ENCODE measurements around the gene C12orf56. TPM values are rescaled to one million over a fixed set of nuclear protein-coding genes. Genes with fewer than 3 reads are reported as not detected.
"Not testable (repeated sequence)": the region's sequence is repeated elsewhere in the genome, so short reads cannot be mapped to it uniquely, and the experiment has no call there.

The C12orf56 gene
- total RNA-seq, 1 donor from 2014 or later = 5.1 TPM

DNA sequence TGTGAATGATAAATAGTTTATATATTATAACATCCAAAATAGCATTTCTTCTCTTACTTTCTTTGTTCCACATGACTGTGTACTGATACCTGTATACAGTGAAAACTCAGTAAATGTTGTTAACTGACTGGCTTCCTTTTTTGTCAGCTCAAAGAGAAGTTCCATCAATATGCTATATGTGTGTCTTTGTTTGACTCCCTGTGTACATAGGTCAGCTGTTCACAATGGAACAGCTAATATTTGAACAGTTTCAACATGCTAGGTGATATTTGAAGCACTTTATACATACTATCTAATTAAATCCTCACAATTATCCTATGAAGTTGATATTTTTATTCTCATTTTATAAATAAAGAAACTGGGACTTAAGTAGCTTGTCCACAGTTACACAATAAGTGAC is 153.2 kb downstream of the C12orf56 start:
- no peak for DNase-seq (ENCODE audit: low spot score)

DNA sequence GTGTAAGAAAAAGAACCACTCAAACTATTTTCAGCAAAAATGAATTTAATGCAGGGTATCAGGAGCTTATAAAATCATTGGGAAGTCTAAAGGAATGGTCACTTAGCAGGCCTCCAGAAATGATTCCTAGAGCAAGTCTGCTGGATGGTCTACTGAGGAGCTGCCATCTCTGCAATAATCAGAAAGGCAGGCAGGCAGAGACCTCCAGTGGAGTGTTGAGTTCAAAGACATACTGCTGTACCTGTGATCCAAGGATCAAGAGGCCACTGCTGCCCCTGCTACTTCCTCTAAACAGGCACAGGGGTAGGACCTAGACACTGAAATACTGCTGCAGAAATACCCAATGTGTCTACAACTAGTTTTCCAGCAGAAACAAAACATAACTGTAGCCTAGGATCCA is 154.0 kb downstream of the C12orf56 start:
- no peak for DNase-seq (ENCODE audit: low spot score)

- DNase-seq (ENCODE audit: low spot score) = peak; percentile 20
These were observed 158.4 kb downstream of the C12orf56 start for GRCh38 chr12:64232196-64232595.

GRCh38 chr12:64229796-64230195 is 160.8 kb downstream of the C12orf56 start:
- no peak for DNase-seq (ENCODE audit: low spot score)

GRCh38 chr12:64229240-64229639 is 161.3 kb downstream of the C12orf56 start:
- no peak for DNase-seq (ENCODE audit: low spot score)

- no peak for DNase-seq (ENCODE audit: low spot score)
These were observed 164.9 kb downstream of the C12orf56 start for GRCh38 chr12:64225626-64226025.

- DNase-seq (ENCODE audit: low spot score) = peak; percentile 95
These were observed 168.4 kb downstream of the C12orf56 start, which contains the start of gene KICS2 for GRCh38 chr12:64222009-64222765. Gene KICS2, minus strand, starts transcription at chr12:64222296. Its CDS starts 59 bp downstream, at chr12:64222237.

DNA sequence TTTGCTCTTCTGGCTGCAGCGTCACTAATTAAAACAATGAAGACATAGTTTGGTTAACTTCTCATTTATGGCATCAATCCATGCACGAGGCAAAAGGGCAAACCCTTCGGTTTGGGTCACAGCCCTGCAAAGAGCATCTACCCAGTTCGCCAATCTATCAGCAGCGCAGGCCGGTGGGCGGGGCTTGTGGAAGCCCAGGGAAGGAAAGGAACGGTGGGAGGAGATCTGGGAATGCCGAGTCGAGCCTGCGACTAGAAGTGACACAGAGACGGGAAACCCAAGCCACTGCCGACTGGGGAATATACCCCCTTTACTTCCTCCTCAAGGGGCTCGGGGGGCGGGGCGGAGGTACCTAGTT is 168.9 kb downstream of the C12orf56 start:
- peak; percentile 86 for DNase-seq (ENCODE audit: low spot score)

DNA sequence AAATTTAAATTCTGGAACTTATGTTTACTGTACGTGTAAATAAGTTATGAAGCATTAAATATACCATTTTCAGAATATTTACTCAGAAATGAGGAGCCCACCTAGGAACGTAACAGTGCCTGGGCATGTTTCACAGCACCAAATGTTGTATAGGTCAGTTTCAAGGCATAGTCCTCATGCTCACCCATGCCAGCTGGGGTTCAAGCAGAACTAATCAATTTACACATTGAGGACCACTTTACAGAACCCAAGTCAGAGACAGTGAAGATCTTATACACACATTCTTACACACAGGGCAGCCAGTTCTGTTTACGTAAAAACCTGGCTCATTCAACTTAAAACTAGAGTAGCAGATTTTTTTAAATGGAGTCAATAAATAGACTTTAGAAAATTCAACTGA is 170.5 kb downstream of the C12orf56 start:
- no peak for DNase-seq (ENCODE audit: low spot score)

DNA sequence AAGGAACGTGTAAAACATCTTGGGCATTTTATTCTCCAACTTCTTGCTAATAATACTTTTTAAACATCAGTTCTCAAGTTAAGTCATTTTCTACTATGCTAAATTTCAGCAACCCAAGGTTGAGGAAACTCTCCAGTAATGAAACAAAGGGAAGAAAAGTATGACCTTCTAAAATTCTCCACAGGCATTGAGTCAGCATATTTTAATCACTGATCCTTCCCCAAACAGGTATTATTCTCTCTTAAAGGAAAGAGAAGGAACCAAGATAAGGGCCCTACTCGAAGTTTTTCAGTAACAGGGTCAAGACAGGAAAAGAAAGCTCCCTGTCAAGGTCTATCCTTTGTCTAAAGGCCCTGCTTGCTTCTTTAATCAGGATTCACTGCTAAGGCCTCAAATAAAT is 171.4 kb downstream of the C12orf56 start:
- DNase-seq (ENCODE audit: low spot score) = no peak

DNA sequence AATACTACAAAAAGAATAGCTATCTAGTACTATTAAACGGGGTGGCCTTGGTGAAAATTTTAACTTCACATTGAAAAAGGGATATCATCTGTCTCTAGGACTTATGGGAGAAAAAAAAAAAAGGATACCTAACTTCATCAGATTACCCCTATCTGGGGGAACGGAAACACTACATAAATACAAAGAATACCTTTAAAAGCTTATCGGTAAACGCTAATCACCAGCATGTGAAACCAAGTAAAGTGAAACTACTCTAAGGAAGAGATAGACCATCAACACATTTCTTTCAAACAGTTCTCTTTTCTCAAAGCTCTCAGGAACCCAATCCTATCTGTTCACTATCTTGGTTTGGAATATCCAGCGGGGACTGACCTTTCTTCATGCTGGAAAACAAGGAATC is 172.0 kb downstream of the C12orf56 start:
- no peak for DNase-seq (ENCODE audit: low spot score)

DNA sequence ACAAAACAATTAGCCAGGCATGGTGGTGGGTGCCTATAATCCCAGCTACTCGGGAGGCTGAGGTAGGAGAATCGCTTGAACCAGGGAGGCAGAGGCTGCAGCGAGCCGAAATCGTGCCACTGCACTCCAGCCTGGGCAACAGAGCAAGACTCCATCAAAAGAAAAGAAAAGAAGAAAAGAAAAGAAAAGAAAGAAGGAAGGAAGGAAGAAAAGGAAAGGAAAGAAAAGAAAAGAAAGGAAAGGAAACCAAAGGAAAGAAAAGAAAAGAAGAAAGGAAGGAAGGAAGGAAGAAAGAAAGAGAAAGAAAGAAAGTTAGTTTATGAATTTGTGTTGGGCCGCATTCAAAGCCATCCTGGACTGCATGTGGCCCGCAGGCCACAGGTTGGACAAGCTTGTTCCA is 172.9 kb downstream of the C12orf56 start:
- DNase-seq (ENCODE audit: low spot score) = not testable (repeated sequence)

GRCh38 chr12:64216239-64216638 is 174.3 kb downstream of the C12orf56 start:
- DNase-seq (ENCODE audit: low spot score) = no peak

Other genes with a start within 250 kb of the C12orf56 start
- 13.5 TPM for gene KICS2, start 168.5 kb downstream of the C12orf56 start, total RNA-seq (ENCODE audit: insufficient read depth, low replicate concordance)
- 69.1 TPM for gene XPOT, start 13.6 kb upstream of the C12orf56 start, total RNA-seq (ENCODE audit: insufficient read depth, low replicate concordance)
- gene TBK1, start 61.4 kb upstream of the C12orf56 start, total RNA-seq (ENCODE audit: insufficient read depth, low replicate concordance) = 61.4 TPM
- 127 TPM for gene RASSF3, start 219.7 kb upstream of the C12orf56 start, total RNA-seq (ENCODE audit: insufficient read depth, low replicate concordance)